HK-2 (cell line): ENCODE results near the gene SLC34A3.
A peak's percentile ranks its signal among the peaks of the same experiment; 100 is the strongest.

ENCODE experiments used
- DNase-seq: peaks from one replicate; pipeline ENCODE4 v3.0.0-alpha.2; 2018; ENCODE audit not compliant: unreplicated experiment

SLC34A3 gene

DNA sequence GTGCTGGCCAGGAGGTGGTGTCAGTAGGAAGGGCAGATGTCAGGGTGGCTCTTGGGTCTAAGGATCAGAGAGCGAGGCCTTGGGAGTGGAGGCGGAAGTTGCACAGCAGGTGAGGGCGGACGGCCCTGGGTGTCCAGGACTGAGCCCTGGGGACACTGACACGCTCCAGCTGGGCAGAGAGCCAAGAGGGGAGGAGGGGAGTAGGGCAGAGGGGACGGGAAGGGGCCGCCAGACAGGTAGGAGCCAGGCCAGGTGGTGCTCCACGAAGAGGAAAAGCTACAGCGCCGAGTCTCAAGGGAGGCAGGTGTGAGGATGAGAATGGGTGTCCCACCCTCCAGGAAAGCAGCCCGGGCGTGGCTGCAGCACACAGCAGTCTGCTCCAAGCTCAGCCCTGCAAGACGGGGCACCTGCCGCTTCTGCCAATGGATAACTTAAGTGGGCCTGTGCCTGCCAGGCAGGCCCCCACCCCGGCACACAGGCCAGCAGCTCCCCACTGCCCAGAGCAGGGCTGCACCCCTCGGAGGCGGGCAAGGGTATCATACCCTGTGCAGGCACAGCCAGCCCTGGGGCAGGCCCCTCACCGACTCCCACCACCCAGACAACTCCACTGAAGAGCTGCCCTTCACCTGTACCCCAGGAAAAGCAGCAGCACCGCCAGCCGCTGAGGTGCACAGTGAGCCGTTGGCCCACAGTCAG, 35.0 kb upstream of the SLC34A3 start:
- no peak for DNase-seq

DNA sequence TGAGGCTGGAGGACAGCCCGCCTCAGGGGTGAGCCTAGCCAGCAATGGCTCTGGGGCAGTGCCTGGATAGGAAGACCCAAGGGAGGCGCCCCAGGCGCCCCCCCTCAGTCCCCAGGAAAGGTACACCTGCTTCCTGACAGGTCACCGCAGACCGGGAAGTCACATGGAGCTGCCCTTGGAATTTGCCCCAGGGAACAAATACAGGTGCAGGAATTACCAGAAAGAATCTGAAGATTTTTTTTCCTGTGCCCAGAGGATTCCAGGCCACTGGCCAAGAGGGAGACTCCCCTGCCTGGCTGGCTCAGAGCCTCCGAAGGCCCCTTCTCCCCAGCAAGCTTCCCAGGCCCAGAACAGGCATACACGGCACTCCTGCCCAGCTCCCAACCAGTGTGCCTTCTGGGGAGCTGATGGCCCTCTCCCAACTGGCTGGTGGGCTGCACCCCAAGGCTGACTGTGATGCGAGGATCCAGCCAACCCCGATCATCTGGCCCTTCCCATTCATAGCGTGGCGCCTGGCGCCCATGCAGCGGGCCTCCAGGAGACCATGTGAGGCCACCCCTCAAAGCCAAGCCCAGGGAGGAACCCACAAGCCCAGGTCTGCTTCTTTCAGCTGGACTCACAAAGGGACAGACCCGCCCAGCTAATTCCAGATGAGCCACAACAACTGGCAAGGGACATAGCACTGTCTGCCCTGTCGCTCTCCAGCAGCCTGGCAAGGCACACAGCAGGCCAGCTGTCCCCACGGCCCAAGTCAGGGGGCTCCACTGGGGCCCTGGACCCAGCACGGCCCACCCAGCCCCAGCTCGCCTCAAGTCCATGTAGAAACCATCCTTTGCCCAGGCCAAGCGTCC, 32.4 kb upstream of the SLC34A3 start:
- no peak for DNase-seq

DNA sequence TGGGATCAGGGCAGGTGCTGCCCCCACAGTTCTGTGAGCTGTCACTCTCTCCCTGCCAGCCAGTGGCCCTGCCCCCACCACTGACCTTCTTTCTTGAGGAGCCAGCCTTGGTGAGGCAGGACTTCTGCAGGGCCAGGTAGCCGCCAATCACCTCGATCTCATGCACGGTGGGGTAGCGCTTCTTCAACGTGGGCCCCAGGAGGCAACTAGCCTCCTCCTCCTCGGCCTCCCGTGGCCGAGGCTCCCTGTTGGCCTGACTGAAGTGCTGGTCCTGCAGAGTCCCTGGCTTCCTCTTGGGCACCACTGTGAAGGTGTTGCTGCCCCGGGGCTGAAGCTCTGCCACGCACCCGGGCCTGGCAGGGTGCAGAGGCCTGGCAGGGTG, 31.8 kb upstream of the SLC34A3 start:
- no peak for DNase-seq

DNA sequence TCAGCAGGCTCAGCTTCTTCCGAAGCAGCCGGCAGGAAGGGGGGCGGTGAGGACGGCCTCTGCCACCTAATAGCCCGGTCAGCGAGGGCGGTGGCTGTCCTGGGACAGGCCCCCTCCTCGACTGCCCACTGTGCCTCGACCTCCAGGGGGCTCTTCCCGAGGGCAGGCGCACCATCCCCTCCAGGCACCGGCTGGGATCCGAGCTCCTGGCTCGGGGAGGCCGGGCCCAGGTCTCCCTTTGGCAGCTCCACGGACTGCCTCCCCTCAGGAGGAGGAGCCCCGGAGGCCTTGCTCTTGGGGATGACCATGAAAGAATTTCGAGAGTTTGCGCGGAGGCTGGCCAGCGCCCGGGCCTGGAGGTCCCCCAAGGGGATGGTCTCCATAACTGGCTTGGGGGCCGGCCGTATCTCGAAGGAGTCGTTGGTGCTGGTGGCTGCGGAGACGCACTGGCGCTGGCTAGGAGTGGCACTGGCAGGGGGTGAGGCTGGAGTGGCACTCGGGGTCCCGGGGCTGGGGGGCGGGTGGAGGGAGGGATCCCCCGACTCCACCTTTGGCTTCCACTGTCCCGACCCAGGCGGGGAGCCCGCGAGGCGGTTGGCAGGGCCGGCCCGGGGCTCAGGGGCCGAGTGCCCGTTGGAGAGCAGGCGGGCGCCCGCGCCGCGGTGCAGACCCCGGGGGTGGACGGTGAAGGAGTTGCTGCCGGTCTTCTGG, 31.1 kb upstream of the SLC34A3 start:
- peak; percentile 47 for DNase-seq

DNA sequence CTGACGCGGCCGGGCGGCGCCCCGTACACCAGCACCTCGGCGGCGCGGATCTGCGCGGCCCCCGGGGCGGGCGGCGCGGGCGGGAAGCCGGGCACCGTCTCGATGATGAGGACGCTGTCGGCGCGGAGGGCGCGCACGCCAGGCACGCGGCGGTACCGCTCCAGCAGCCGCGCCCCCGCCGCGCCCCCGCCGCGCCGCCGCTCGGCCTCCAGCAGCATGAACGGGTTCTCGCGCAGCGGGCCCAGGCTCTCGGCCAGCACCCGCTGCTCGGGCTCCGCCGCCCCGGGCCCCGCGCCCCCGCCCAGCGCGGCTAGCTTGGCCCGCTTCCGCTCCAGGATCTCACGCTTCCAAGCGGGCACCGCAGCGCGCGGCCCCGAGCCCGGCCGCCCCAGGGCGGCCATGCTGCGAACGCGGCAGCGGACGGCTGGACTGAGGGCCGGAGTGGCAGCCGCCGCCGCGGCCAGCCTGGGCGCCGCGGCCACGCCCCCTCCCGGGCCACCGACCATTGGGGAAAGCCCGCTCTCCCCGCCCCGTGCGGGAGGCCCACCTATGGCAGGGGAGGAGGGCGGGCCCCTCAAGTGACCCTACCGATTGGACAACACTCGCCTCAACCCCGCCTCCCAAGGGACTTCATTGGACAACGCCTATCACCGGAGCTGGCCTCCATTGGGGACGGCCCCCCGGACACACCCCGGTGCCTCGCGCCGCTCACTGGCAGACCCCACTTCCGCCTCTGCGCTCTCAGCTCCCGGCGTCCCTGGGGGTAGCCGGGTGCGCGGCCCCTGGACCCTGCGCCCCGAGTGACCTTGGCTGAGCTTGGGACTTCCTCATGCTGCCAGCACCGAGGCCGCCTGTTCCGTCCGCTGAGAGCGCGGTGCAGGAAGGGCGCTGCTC, 30.1 kb upstream of the SLC34A3 start, which contains the start of gene TPRN:
Gene TPRN (minus strand): TSS at position 431 of the 894 bp plus-strand sequence. CDS start 30 bp downstream, at position 401.
- DNase-seq = peak; percentile 99

DNA sequence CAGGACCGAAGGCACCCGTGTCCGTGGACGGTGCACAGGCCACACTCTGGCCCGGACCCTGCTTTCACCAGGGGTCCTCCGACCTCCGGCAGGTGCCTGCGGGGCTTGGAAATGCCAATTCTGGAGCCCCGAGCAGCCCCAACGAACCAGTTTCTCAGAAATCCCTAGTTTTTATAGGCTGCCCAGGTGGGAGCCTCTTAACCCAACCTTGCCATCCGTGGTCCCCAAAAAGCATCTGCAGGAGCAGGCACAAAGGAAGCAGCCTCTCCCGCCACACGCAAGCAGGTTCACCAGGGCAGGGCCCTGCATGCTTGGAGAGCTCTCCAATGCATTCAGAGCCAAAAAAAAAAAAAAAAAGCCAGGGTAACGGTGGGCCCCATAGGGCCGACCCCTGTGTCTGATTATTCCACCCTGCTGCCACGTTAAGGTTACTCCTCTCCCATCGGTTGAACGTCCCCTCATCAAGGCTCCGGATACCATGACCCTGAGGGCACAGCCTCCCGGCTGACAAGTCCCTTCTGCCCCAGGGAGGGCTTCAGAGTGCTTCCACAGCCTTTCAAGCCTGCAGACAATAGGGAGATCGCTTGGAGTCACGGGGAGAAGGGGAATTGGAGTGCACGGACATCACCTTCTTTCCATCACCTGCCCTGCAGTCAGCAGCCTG, 29.4 kb upstream of the SLC34A3 start:
- DNase-seq = no peak

DNA sequence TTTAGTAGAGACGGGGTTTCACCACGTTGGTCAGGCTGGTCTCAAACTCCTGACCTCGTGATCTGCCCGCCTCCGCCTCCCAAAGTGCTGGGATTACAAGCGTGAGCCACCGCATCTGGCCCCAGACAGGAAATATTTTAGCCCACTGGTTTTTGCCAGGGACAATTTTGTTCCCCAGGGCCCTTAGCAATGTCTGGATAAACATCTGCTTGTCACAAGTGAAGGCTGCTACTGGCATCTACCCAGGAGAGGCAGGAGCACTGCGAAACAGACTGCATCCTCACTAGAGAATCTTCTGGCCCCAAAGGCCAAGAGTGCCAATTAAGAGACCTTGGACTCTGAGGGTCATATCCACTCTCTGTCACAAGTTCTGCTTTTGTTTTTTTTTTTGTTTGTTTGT, 27.7 kb upstream of the SLC34A3 start:
- DNase-seq = no peak

DNA sequence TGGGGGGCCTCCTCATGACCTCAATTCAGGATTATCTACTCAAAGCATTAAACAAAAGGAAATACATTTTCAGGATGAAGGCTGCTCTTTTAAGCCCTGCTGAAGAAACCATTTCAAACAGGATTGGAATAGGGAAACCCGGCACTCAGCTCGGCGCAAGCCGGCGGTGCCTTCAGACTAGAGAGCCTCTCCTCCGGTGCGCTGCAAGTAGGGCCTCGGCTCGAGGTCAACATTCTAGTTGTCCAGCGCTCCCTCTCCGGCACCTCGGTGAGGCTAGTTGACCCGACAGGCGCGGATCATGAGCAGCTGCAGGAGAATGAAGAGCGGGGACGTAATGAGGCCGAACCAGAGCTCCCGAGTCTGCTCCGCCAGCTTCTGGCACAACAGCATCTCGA, 26.0 kb upstream of the SLC34A3 start:
- DNase-seq = no peak

DNA sequence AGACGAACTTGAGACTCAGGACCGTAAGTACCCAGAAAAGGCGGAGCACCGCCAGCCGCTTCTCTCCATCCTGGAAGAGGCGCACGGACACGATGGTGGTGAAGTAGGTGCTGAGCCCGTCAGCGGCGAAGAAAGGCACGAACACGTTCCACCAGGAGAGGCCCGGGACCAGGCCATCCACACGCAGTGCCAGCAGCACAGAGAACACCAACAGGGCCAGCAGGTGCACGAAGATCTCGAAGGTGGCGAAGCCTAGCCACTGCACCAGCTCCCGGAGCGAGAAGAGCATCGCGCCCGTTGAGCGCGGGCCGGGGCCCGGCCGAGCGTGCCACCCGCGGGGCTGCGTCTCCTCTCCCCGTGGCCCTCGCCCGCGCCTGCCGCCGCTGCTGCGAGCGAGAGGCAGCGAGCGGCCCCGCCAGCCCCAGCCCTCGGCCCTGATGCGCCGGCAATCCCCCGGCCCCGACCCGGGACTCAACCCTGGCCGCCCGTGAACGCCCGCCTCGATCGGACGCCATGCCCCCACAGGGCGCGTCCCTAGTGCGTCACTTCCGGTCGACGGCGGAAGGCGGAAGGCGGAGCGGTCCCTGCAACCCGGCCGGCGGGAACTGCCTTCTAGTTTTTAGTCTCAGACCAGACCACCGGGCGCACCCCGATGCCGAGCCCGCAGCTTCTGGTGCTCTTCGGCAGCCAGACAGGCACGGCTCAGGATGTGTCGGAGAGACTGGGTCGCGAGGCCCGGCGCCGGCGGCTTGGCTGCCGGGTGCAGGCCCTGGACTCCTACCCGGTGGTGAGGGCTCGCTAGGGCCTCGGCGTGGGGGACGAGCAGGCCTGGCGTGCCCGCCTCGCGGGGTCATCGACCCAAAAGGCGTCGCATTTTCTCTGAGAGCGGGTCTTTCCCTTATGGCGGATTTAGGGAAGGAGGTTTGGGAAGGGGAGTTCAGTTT, 25.3 kb upstream of the SLC34A3 start, which contains the start of the genes NDOR1 and TMEM203:
Gene NDOR1 (plus strand): TSS at position 575 of the 944 bp plus-strand sequence. CDS start 78 bp downstream, at position 653.
Gene TMEM203 (minus strand): TSS at position 523 of the 944 bp plus-strand sequence. CDS start 234 bp downstream, at position 289.
- DNase-seq = peak; percentile 88

DNA sequence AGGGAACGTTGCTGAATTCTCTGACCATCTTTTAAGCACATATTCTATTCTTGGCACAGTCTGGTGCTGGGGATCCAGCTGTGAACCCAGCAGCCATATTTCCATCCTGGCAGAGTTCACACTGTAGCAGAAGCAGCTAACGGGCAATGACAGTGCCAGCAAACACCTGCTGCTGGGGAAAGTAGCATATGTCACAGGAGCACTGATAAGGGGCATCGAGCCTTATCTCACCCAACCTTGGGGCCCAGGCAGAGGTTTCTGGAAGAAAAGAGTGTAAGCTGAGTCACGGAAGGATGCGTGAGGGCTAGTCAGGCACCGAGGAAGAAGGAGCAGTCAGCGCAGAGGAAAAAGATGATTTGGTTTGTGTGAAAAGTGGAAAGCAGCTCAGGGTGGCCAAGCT, 24.1 kb upstream of the SLC34A3 start:
- no peak for DNase-seq

DNA sequence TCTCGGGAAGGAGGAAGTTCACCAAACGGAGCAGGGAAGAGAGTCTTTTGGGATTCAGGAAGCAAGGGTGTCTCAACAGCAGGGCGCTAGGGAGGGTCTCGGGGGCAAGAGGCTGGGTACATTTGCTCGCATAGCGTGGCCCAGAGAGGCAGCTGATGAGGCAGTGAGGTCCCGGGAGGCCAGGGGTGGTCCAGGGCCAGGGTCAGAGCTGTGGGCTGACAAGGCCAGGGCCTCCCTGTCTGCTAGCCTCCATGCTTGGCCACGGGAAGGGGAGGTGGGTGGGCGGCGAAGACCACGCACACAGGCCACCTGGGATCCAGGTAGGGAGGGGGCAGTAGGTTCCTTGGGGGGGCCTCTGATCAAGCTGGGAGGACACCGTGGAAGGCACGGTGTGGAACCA, 19.2 kb upstream of the SLC34A3 start:
- DNase-seq = no peak

DNA sequence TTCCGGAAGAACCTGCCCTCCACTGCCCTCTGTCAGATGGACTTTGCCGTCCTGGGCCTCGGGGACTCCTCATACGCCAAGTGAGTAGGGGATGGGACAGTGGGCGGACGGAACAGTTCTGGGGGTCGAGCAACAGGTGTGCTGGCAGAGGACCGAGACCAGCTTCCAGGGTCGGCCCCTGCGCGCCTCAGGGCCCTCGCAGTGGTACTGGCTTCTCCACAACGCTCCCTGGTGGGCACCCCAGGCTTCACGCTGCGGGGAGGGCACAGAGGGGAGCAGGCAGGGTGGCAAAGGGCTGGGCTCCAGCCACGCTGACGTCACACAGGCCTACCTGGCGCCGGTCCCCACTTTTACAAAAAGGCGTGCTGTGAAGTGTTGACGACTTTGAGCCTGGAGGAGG, 18.2 kb upstream of the SLC34A3 start:
- no peak for DNase-seq

DNA sequence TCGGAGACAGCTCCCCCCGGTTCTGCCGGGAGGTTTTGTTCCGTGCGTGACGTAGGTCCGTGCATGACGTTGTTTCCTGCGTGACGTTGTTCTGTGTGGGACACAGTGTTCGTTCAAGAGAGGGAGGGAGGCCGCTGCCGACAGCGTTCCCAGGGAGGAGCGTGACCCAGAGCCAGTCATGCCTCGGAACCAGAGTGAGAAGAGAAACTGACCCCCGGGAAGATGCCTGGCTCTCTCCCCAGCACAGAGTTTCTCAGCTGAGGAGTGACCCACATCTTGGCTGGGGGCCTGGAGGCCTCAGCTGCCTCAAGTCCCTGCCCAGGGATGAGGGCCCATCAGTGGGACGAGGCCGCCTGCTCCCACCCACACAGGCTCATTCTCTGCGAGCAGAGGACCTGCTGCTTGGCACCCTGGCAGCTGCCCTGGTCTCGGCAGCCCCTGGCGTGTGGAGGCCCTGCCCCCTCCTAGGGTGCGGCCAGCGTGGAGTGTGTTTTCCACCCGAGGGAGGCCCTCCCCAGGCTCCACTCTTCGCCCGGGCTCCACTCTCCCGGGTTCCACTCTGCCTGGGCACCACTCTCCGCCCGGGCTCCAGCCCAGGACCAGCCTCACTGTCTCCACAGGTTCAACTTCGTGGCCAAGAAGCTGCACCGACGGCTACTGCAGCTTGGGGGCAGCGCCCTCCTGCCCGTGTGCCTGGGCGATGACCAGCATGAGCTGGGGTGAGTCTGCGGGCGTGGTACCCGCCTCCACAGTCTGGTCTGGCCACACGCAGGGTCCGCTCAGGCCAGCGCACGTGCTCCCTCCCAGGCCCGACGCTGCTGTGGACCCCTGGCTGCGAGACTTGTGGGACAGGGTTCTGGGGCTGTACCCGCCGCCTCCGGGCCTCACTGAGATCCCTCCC, 17.3 kb upstream of the SLC34A3 start:
- no peak for DNase-seq

DNA sequence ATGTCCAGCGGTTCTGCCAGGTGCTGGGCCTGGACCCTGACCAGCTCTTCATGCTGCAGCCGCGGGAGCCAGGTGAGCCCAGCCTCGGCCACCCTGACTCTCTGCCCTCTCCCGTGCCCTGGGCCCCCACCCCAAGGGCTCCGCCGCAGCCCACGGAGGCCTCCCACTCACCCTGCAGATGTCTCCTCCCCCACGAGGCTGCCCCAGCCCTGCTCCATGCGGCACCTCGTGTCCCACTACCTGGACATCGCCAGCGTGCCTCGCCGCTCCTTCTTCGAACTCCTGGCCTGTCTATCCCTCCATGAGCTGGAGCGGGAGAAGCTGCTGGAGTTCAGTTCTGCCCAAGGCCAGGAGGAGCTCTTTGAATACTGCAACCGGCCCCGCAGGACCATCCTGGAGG, 16.1 kb upstream of the SLC34A3 start:
- DNase-seq = no peak

DNA sequence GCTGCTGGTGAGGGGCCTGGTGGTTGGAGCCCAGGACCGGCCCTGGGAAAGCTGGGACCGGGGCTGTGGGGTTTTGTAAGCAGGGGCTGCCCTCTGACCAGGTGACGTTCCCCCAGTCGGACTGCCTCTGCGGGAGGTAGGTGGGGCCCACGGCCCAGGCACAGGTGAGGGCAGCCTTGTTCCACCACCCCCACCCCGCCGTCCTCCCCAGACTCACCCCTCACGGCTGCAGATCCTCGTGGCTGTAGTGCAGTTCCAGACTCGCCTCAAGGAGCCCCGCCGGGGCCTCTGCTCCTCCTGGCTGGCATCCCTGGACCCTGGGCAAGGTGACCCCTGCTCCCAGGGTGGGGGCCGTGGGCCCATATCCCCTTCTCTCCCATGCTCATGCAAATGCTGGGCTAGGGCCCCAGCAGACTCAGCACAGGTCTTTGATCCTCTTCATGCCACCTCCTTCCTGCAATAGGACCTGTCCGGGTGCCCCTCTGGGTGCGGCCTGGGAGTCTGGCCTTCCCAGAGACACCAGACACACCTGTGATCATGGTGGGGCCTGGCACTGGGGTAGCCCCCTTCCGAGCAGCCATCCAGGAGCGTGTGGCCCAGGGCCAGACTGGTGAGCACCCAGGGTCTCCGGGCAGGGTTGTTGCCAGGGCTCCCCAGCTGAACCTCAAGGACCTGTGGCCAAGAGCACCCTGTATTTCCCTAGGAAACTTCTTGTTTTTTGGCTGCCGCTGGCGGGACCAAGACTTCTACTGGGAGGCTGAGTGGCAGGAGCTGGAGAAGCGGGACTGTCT, 15.3 kb upstream of the SLC34A3 start:
- no peak for DNase-seq

DNA sequence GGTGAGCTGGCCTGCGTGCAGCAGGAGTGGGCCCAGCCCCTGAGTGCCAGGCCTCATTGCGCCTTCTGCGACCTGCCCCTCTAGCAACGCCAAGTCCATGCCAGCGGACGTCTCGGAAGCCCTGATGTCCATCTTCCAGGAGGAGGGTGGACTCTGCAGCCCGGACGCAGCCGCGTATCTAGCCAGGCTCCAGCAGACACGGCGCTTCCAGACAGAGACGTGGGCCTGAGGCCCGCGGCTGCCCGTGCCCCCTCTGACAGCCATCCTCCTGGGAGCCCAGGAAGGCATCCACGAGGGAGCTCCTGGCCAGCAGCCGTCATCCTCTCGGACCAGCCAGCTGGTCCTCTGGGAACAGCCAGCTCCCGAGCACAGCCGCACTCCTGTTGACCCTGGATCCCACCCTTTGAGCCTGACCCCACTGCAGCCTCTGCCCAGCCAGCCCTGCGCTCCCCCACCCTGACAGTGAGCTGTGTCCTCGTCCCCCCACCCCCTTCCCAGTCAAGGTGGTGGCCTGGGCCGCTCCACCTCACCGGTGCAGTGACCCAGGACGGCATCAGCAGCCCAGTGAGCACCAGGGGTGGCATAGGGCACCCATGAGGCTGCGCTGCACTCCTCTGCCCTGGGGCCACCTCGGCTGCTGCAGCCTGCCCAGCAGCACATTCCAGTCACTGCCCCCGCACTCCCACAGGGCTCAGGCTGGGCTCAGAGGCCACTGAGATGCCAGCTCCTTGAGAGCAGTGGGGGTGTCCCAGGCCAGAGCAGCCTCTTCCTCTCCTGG, 14.3 kb upstream of the SLC34A3 start:
- DNase-seq = no peak
